ENCODE data around the gene NOP14.

Gene NOP14

GRCh38 chr4:2911868-2912267 lies 51.3 kb downstream of the NOP14 start:
- Histone ChIP-seq H3K9ac (ENCODE audit: low read depth, low read length, poor library complexity, severe bottlenecking) (no peak overlapping the region), H3K4me1 (ENCODE audit: insufficient read depth, low read length, poor library complexity, severe bottlenecking) (peaks cover 8% of the 10 kb centered on the region), H3K36me3 (ENCODE audit: insufficient read depth, low read length) (peaks cover 40% of the 10 kb centered on the region; the same call in 1 of the 2 replicates), H3K9me3 (ENCODE audit: insufficient read depth, low read depth, low read length) (no peaks in the 10 kb centered on the region), H3K9me2 (replicated peaks; ENCODE audit: low read depth, low read length) (no peaks in the 10 kb centered on the region), H3K4me3 (ENCODE audit: low read length, poor library complexity, severe bottlenecking) (no peak overlapping the region), H3F3A (ENCODE audit: low read depth) (no peaks in the 10 kb centered on the region), H3K27me3 (ENCODE audit: insufficient read depth, low read length, poor library complexity, severe bottlenecking) (no peaks in the 10 kb centered on the region), H2AFZ (ENCODE audit: low read length) (no peak overlapping the region), H4K20me1 (ENCODE audit: insufficient read depth, low read length, poor library complexity, severe bottlenecking) (no peaks in the 10 kb centered on the region), H3K79me2 (ENCODE audit: insufficient read depth, low read length) (no peaks in the 10 kb centered on the region), H3K4me2 (ENCODE audit: low read depth, low read length, poor library complexity, severe bottlenecking) (no peak overlapping the region)
- TF ChIP-seq EZH2phosphoT487 (IDR thresholded peaks at IDR 0.05; ENCODE audit: borderline replicate concordance): no peak
- TF ChIP-seq CTCF (conservative IDR thresholded peaks at IDR 0.05; ENCODE audit: low read length): no peak

GRCh38 chr4:2910409-2910808 lies 52.8 kb downstream of the NOP14 start:
- Histone ChIP-seq H4K20me1 (ENCODE audit: insufficient read depth, low read length, poor library complexity, severe bottlenecking) (no peaks in the 10 kb centered on the region), H3F3A (ENCODE audit: low read depth) (no peaks in the 10 kb centered on the region), H3K27me3 (ENCODE audit: insufficient read depth, low read length, poor library complexity, severe bottlenecking) (no peaks in the 10 kb centered on the region)

GRCh38 chr4:2909583-2909982 lies 53.6 kb downstream of the NOP14 start:
- Histone ChIP-seq H3K4me3 (ENCODE audit: low read length, poor library complexity, severe bottlenecking) (no peak overlapping the region), H3F3A (ENCODE audit: low read depth) (no peaks in the 10 kb centered on the region), H4K20me1 (ENCODE audit: insufficient read depth, low read length, poor library complexity, severe bottlenecking) (no peaks in the 10 kb centered on the region), H3K27me3 (ENCODE audit: insufficient read depth, low read length, poor library complexity, severe bottlenecking) (no peaks in the 10 kb centered on the region), H3K9me3 (ENCODE audit: insufficient read depth, low read depth, low read length) (no peaks in the 10 kb centered on the region), H3K4me2 (ENCODE audit: low read depth, low read length, poor library complexity, severe bottlenecking) (no peak overlapping the region), H3K36me3 (ENCODE audit: insufficient read depth, low read length) (peaks cover 52% of the 10 kb centered on the region; the same call in 1 of the 2 replicates), H2AFZ (ENCODE audit: low read length) (no peak overlapping the region), H3K4me1 (ENCODE audit: insufficient read depth, low read length, poor library complexity, severe bottlenecking) (peaks cover 7% of the 10 kb centered on the region), H3K9ac (ENCODE audit: low read depth, low read length, poor library complexity, severe bottlenecking) (no peak overlapping the region), H3K79me2 (ENCODE audit: insufficient read depth, low read length) (no peaks in the 10 kb centered on the region), H3K9me2 (replicated peaks; ENCODE audit: low read depth, low read length) (no peaks in the 10 kb centered on the region)
- TF ChIP-seq EZH2phosphoT487 (IDR thresholded peaks at IDR 0.05; ENCODE audit: borderline replicate concordance): no peak
- no peak for TF ChIP-seq CTCF (conservative IDR thresholded peaks at IDR 0.05; ENCODE audit: low read length)

More at GRCh38 chr4:2910409-2910808, 52.8 kb downstream of the NOP14 start:
- Histone ChIP-seq H3K4me3 (ENCODE audit: low read length, poor library complexity, severe bottlenecking) (no peak overlapping the region), H3K4me1 (ENCODE audit: insufficient read depth, low read length, poor library complexity, severe bottlenecking) (peaks cover 8% of the 10 kb centered on the region), H2AFZ (ENCODE audit: low read length) (no peak overlapping the region), H3K9ac (ENCODE audit: low read depth, low read length, poor library complexity, severe bottlenecking) (no peak overlapping the region), H3K9me3 (ENCODE audit: insufficient read depth, low read depth, low read length) (no peaks in the 10 kb centered on the region), H3K79me2 (ENCODE audit: insufficient read depth, low read length) (no peaks in the 10 kb centered on the region), H3K36me3 (ENCODE audit: insufficient read depth, low read length) (peaks cover 50% of the 10 kb centered on the region; the same call in 1 of the 2 replicates), H3K4me2 (ENCODE audit: low read depth, low read length, poor library complexity, severe bottlenecking) (no peak overlapping the region), H3K9me2 (replicated peaks; ENCODE audit: low read depth, low read length) (no peaks in the 10 kb centered on the region)
- no peak for TF ChIP-seq CTCF (conservative IDR thresholded peaks at IDR 0.05; ENCODE audit: low read length)
- no peak for TF ChIP-seq EZH2phosphoT487 (IDR thresholded peaks at IDR 0.05; ENCODE audit: borderline replicate concordance)

All from Loucy (cell line).